GM21423 (cell line): Measurements from ENCODE around the gene UBR2.
"Not testable (repeated sequence)": the region's sequence is repeated elsewhere in the genome, so short reads cannot be mapped to it uniquely, and the experiment has no call there.

ENCODE experiments used
- ATAC-seq: cut with Tn5 transposase; IDR thresholded peaks from one replicate; pipeline ENCODE4 v1.9.1; 2021; ENCODE audit warnings: mild to moderate bottlenecking, moderate library complexity; ENCODE audit not compliant: unreplicated experiment

UBR2 gene

DNA sequence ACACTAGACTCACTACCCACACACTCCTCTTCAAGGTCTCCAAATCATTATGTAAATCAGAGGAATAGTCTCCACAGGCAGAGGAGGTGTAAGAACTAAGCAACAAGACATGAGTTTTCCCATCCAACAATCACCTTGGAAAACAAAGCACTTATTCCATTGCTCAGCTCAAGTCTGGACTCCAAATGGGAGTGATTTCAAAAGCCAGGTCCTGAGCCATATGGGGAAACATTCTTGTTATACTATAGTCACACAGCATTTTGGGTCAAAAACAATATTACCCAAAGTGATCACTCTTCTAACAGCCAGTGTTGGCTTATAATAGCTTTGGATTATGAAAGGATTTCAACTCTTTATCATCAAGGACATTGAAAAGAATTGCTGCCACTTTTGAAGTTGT lies 162.2 kb downstream of the UBR2 start:
- no peak for ATAC-seq

DNA sequence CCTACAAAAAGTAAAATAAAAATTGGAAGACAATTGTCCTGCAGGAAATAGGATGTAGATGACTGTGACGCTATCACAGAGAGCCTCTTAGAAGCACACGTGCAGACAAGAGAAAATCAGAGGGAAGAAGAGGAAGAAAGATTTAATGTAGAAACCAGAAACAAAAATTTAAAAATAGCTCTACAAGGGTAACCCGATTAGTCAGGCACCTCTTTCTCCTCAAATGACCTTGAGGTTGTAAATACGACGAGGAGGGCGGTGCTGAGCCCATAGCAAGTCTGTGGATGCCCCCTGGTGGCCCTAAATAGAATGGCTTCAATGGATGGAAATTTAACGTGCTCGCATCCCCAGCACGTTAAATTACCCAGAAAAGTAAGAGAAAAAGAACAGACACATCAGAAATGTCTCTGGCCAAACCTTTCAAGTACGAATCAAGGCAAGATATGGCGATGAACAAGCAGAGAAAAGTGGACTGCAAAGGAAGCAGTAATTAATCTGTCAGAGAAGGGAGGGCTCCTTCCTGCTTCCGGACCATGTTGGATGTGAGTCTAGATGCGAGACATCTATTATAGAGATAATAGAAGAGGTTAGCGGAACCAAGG lies 162.8 kb downstream of the UBR2 start:
- ATAC-seq, result peak; percentile 77

DNA sequence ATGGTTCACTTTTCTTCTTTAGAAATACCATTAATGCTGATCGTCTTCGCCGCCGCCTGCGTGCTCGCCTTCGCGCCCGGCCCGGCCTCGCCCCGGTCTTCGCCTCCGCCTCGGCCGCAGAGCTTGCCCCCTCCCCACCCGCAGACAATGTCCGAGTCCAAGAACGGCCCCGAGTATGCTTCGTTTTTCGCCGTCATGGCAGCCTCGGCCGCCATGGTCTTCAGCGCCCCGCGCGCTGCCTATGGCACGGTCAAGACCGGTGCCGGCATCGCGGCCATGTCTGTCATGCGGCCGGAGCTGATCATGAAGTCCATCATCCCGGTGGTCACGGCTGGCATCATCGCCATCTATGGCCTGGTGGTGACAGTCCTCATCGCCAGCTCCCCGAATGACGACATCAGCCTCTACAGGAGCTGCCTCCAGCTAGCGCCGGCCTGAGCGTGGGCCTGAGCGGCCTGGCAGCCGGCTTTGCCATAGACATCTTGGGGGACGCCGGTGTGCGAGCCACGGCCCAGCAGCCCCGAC lies 163.3 kb downstream of the UBR2 start:
- ATAC-seq, result no peak

DNA sequence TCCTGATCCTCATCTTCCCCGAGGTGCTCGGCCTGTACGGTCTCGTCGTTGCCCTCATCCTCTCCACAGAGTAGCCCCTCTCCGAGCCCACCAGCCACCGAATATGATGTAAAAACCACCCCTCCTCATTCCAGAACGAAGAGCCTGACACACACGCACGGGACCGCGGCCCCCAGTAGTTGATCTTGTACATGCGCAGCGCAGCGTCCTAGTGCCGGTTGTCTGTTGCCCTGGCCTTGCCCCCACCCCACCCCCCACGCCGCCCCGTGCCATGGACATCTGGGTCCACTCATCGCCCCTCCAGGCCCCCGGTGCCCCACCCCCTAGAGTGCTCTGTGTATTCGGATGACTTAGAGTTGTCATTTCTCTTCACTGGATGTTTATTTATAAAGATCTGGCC lies 163.8 kb downstream of the UBR2 start:
- ATAC-seq, result no peak

DNA sequence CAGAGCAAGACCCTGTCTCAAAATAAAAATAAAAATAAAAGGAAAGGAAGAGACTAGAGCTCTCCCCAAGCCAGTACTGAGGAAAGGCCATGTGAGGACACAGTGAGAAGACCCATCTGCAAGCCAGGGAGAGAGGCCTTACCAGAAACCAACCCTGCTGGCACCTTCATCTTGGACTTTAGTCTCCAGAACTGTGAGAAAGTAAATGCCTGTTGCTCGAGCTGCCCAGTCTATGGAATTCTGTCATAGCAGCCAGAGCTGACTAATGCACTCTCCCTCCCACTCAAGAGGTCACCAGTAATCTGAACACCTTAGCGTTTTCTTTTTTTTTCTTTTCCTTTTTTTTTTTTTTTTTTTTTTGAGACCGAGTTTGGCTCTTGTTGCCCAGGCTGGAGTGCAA lies 165.9 kb downstream of the UBR2 start:
- no peak for ATAC-seq

DNA sequence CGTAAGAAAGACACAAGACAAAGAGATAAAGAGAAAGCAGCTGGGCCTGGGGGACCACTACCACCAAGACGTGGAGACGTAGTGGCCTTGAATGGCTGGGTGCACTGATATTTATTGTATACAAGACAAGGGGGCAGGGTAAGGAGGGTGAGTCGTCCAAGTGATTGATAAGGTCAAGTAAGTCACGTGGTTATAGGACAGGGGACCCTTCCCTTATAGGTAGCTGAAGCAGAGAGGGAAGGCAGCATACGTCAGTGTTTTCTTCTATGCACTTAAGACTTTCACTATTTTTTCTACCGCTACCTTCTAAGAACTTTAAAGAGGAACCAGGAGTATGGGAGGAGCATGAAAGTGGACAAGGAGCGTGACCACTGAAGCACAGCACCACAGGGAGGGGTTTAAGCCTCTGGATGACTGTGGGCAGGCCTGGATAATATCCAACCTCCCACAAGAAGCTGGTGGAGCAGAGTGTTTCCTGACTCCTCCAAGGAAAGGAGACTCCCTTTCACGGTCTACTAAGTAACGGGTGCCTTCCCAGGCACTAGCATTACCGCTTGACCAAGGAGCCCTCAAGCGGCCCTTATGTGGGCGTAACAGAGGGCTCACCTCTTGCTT lies 170.1 kb downstream of the UBR2 start:
- not testable (repeated sequence) for ATAC-seq

DNA sequence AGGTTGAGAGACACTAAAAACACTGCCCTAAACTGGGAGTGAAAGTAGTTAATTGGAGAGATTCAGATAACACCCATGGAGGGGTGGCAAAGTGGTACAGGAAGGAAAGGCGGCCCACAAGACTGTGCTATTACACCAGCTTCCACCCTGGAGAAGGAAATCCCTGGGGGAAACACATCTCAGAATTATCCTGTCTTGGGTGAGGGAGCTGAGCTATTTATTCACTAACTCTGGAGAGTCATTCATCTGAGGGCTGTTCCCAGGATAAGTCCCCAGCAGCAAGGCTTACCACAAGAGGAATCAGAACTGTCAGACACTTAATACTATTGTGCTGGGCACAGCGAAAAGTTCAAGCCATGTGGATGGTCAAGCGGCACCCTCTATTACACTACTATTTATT lies 172.1 kb downstream of the UBR2 start:
- ATAC-seq, result no peak

DNA sequence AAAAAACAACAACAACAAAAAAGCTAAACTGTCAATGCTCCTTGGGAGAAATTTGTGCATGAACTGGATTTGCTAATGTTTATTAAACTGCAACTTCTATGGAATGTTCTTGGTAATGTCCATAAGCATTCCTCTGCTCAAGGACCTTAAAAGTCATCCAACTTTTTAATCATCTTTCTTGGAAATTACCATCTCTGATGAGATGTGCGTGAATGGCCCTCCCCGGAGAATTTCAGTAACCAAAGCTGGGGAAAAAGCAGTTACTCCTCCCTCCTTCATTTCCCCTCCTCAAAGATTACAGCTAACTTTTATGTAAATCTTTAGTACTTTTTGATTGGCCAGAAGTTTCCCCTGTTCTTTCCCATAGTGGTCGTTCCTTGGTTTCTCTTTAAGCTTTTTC lies 176.9 kb downstream of the UBR2 start:
- ATAC-seq, result no peak

DNA sequence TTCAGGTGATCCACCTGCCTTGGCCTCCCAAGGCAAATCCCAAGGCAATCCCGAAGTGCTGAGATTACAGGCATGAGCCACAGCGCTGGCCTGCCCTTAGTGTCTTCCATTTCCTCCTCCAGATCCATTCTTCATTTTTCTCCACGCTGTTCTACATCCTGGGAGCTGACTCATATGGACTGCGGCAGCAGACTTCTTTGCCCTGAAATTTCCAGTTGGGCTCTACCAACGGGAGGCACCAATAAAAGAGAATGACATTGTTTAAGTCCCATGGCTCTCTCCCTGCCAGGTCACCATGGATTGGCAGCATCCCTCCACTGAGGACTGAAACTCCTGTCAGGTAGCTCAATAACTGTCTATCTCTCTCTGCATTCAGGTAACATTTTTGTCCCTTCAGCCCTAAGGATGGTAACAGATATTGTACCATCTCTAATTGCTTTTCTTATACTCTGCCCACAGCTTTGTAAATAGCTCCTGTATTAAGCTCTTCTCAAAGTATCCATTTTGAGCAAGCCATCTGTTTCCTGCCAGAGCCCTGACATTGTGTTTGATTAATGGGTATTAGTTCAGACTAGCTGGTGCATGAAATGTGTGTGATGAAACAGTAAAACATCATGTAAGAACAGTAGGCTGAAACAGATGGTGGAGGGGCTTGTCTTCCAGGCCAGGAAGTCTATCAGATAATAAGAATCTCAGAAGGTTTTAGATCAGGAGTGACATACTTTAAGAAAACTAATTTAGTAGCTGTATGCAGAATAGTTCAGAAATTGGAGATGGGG lies 178.5 kb downstream of the UBR2 start:
- ATAC-seq, result no peak
